Eye (tissue), 1 donor: Measurements from ENCODE around the gene PNLIPRP2.

Experiments used
- DNase-seq: peaks from one replicate; pipeline ENCODE4 v3.0.0-alpha.2; 2015

PNLIPRP2 gene

DNA sequence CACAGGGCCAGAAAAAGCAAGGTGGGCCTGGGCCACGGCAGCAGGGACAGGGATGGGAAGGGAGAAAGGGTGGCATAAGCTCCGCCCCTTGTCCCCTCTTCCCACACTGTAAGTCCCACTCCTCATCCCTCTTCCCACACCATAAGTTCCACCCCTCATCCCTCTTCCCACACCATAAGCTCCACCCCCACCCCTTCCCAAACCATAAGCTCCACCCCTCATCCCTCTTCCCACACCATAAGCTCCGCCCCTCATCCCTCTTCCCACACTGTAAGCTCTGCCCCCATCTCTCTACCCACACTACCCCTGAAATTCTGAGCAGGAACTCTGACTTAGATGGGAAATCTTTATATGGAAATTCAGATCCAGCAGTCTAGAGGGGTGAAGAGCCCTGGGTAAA is 65.9 kb downstream of the PNLIPRP2 start:
- no peak for DNase-seq

- no peak for DNase-seq
Observed at GRCh38 chr10:116687633-116688032, 66.9 kb downstream of the PNLIPRP2 start.

- DNase-seq: no peak
Observed at GRCh38 chr10:116688241-116688711, 67.5 kb downstream of the PNLIPRP2 start.

GRCh38 chr10:116688741-116689495 is 68.2 kb downstream of the PNLIPRP2 start:
- DNase-seq: no peak

GRCh38 chr10:116689744-116690143 is 69.0 kb downstream of the PNLIPRP2 start:
- no peak for DNase-seq

DNA sequence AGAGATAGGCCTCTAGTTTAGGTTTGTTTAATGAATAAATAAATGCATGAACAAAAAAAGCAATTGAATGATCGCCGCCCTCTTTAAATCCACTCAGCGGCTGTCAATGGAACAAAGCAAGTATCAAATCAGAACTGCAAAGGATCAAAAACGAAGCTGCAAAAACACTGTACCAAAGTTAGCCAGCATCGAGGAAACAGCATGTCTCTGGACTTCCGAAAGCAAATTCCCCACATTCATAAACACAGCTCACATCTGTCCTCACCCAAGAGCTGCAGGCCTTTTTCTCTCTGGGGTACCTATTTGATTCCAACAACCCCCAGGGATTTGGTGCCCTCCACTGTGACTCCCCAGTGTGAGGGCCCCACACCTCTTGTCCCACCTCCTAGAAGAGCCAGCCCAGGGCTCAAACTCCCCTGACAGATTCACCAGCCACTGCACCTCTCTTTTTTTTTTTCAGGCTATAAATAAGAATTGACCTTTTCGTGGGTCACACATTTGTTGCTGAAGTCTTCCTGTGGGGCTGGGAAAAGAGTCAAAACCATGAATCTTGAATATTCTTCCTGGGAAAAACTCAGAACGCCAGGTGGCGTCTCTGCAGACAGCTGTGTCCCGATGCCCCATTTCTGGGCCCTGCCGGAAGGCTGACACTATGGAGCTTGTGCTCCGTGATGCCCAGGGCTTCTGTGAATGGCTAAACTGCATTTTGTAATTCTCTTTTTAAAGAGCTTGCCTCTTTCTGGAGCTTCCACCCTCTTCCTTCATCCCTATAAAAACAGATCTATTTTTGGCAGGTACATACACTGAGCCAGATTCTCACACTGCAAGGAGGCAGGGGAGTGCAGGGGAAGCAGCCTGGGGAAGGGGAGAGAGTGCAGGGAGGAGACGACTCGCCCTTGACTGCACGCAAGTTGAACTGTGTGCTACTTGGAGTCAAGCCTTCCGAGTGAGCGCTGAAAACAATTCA is 69.9 kb downstream of the PNLIPRP2 start:
- peak; percentile 77 for DNase-seq

GRCh38 chr10:116691635-116692034 is 70.9 kb downstream of the PNLIPRP2 start:
- DNase-seq: no peak

GRCh38 chr10:116692225-116692624 is 71.5 kb downstream of the PNLIPRP2 start:
- no peak for DNase-seq

- no peak for DNase-seq
Observed at GRCh38 chr10:116694243-116694926, 73.6 kb downstream of the PNLIPRP2 start.
